ENCODE data around the gene OSBPL3. TPM values are rescaled to one million over a fixed set of nuclear protein-coding genes. Genes with fewer than 3 reads are reported as not detected.

OSBPL3 gene
- total RNA-seq = 11.1 TPM

GRCh38 chr7:24979863-24980533, at the start of gene OSBPL3:
TSS of gene OSBPL3 (minus strand) at chr7:24980178. CDS start at chr7:24892472, 87,706 bp downstream.

GRCh38 chr7:24757353-24758275, 222.4 kb downstream of the OSBPL3 start, which contains the start of gene GSDME:
TSS of gene GSDME (minus strand) at chr7:24757464. CDS start at chr7:24749774, 7,690 bp downstream.

Other genes starting within 250 kb of the OSBPL3 start
- 24.6 TPM for gene GSDME, start 222.7 kb downstream of the OSBPL3 start, total RNA-seq
- 37.9 TPM for gene CYCS, start 145.1 kb upstream of the OSBPL3 start, total RNA-seq
- gene NPVF, start 248.3 kb upstream of the OSBPL3 start, total RNA-seq = 18.7 TPM